SU-DHL-6 (cell line): ENCODE data around the gene SYK.
"Not testable (repeated sequence)": the region's sequence is repeated elsewhere in the genome, so short reads cannot be mapped to it uniquely, and the experiment has no call there.

Source experiments
- EZH2phosphoT487 ChIP-seq: fragments of 200-600 bp; sonication (generic), shearing (Covaris generic); conservative IDR thresholded peaks from 2 replicates; pipeline ENCODE4 v1.6.1; 2018; ENCODE audit warnings: mild to moderate bottlenecking, antibody characterized with exemption, low read length, moderate library complexity, mixed read lengths
- TF ChIP-seq, protein P1 (sequence below): fragments of 200-600 bp; sonication (generic); IDR thresholded peaks from one replicate; pipeline ENCODE4 v1.5.1; 2017; ENCODE audit warnings: antibody characterized with exemption, mild to moderate bottlenecking, low read length, moderate library complexity; ENCODE audit not compliant: insufficient read depth, poor library complexity, severe bottlenecking

DNA sequence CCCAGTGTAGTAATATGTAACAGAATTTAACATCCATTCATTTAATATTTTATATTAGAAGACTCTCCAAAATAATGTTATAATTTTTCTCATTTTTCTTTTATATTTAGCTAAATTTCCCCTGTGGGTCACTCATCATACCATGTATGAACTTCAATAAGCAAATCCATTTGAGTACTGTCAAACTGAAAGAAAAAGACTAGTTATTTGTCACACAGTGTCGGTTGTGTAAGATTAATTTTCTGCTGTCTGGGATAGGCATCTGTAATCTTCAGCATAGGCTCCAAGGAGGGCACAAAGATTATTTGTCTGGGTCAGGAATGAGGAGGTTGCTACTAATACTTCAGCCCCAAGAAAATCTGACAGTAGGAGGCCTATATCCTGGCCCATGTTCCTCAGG, 13.1 kb upstream of the SYK start:
- TF ChIP-seq, protein P1, sequence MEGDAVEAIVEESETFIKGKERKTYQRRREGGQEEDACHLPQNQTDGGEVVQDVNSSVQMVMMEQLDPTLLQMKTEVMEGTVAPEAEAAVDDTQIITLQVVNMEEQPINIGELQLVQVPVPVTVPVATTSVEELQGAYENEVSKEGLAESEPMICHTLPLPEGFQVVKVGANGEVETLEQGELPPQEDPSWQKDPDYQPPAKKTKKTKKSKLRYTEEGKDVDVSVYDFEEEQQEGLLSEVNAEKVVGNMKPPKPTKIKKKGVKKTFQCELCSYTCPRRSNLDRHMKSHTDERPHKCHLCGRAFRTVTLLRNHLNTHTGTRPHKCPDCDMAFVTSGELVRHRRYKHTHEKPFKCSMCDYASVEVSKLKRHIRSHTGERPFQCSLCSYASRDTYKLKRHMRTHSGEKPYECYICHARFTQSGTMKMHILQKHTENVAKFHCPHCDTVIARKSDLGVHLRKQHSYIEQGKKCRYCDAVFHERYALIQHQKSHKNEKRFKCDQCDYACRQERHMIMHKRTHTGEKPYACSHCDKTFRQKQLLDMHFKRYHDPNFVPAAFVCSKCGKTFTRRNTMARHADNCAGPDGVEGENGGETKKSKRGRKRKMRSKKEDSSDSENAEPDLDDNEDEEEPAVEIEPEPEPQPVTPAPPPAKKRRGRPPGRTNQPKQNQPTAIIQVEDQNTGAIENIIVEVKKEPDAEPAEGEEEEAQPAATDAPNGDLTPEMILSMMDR: not testable (repeated sequence)
- not testable (repeated sequence) for TF ChIP-seq EZH2phosphoT487
